HepG2 (cell line): Measurements from ENCODE around the gene RLN3. TPM values are rescaled to one million over a fixed set of nuclear protein-coding genes. Genes with fewer than 3 reads are reported as not detected.
A peak's percentile ranks its signal among the peaks of the same experiment; 100 is the strongest.
"Not testable (repeated sequence)": the region's sequence is repeated elsewhere in the genome, so short reads cannot be mapped to it uniquely, and the experiment has no call there.

Experiments used
- ATAC-seq: fragments of 200-7000 bp; cut with Tn5 transposase; 3 replicates; pipeline ENCODE4 v1.9.1; 2020; ENCODE audit warnings: mild to moderate bottlenecking, moderate library complexity
- BruUV-seq: library from RNA; stranded (reverse); fragments of 400-500 nt; replicated peaks from 2 replicates; lab custom pipeline; 2021; lab: Mats Ljungman, UMichigan
- CTCF ChIA-PET: fragments of 300-600 bp; formaldehyde crosslinking; extraction: SDS; loops from one replicate; lab custom pipeline; 2021; ENCODE audit warnings: low total read pairs, inconsistent platforms, low intra/inter-chr PET ratio; lab: Yijun Ruan, JAX
- POLR2A ChIA-PET: fragments of 350-600 bp; sonication (Branson Sonifier 250); formaldehyde crosslinking; loops from one replicate; lab custom pipeline; 2020; ENCODE audit warnings: antibody characterized with exemption, inconsistent platforms; lab: Yijun Ruan, JAX
- DNase-seq: peaks from one replicate; pipeline ENCODE4 v3.0.0-alpha.2; 2015; ENCODE audit warnings: low spot score
- FAIRE-seq: peaks from 3 replicates; lab custom pipeline; 2011; peaks lifted over from hg19 to GRCh38; lab: Jason Lieb, UNC
- H2AFZ ChIP-seq: one replicate; pipeline ENCODE4 v1.6.1; 2011; ENCODE audit warnings: low read length, inconsistent platforms
- H3K27ac ChIP-seq: fragments of 300-600 bp; 3 replicates; pipeline ENCODE4 v1.8.0; 2011; ENCODE audit warnings: mixed run types, mild to moderate bottlenecking, mixed read lengths, low read length, inconsistent platforms; ENCODE audit not compliant: insufficient read depth; ENCODE audit errors: extremely low read length
- H3K27me3 ChIP-seq, 2 experiments: fragments of 200-600 bp in 1 of 2; 2 replicates in 1 of 2; 3 replicates in 1 of 2; pipeline versions ENCODE4 v1.6.0 to v1.8.0; 2011; ENCODE audit warnings: low read length in 2 of 2, mild to moderate bottlenecking in 2 of 2, moderate library complexity in 2 of 2, inconsistent platforms in 1 of 2; ENCODE audit not compliant: insufficient read depth in 2 of 2, control insufficient read depth in 1 of 2
- H3K36me3 ChIP-seq, 2 experiments: fragments of 200-600 bp in 1 of 2; replicated peaks in 1 of 2; 2 replicates in 1 of 2; 3 replicates in 1 of 2; pipeline versions ENCODE4 v1.5.1 to v1.8.0; 2011; ENCODE audit warnings: low read length in 2 of 2, inconsistent platforms in 1 of 2; ENCODE audit not compliant: insufficient read depth in 2 of 2, control insufficient read depth in 1 of 2
- H3K4me1 ChIP-seq: 2 replicates; pipeline ENCODE4 v1.5.1; 2012; ENCODE audit warnings: low read length, inconsistent platforms; ENCODE audit not compliant: insufficient read depth
- H3K4me2 ChIP-seq: 2 replicates; pipeline ENCODE4 v1.6.0; 2011; ENCODE audit warnings: low read depth, low read length, inconsistent platforms
- H3K4me3 ChIP-seq, 3 experiments: fragments of 200-600 bp in 1 of 3; sonication (generic), shearing (Covaris generic) in 1 of 3; replicated peaks in 1 of 3; 2 replicates each; pipeline ENCODE4 v1.5.1; 2011 to 2016; ENCODE audit warnings: low read length in 3 of 3, inconsistent platforms in 2 of 3, low read depth in 2 of 3, mild to moderate bottlenecking in 2 of 3, control low read depth in 1 of 3, mixed read lengths in 1 of 3; ENCODE audit not compliant: insufficient read depth in 1 of 3
- H3K79me2 ChIP-seq: one replicate; pipeline ENCODE4 v1.6.1; 2011; ENCODE audit warnings: low read length, inconsistent platforms; ENCODE audit not compliant: insufficient read depth
- H3K9ac ChIP-seq: 2 replicates; pipeline ENCODE4 v1.6.0; 2011; ENCODE audit warnings: mild to moderate bottlenecking, low read depth, low read length, inconsistent platforms; ENCODE audit not compliant: insufficient read depth
- H3K9me3 ChIP-seq: 2 replicates; pipeline ENCODE4 v1.5.1; 2012; ENCODE audit warnings: mild to moderate bottlenecking, low read length
- H4K20me1 ChIP-seq: 2 replicates; pipeline ENCODE4 v1.6.0; 2011; ENCODE audit warnings: inconsistent platforms, mild to moderate bottlenecking, low read length, moderate library complexity; ENCODE audit not compliant: insufficient read depth
- CENPT ChIP-seq: sonication (generic); formaldehyde crosslinking; IDR thresholded peaks from 2 replicates; pipeline ENCODE4 v1.8.0; 2022; ENCODE audit warnings: low read depth, mild to moderate bottlenecking, moderate library complexity, missing genetic modification reagents
- GRHL1 ChIP-seq: sonication (generic); formaldehyde crosslinking; conservative IDR thresholded peaks from 2 replicates; pipeline ENCODE4 v1.8.0; 2022; ENCODE audit warnings: missing genetic modification reagents
- HOXA9 ChIP-seq: sonication (generic); formaldehyde crosslinking; IDR thresholded peaks from 2 replicates; pipeline ENCODE4 v1.8.1; 2022; ENCODE audit warnings: missing genetic modification reagents, mild to moderate bottlenecking, moderate library complexity, borderline replicate concordance
- KDM2A ChIP-seq: sonication (generic); formaldehyde crosslinking; IDR thresholded peaks from 2 replicates; pipeline ENCODE4 v1.4.0; 2020; ENCODE audit warnings: low read depth, missing genetic modification reagents, borderline replicate concordance
- RAD21 ChIP-seq: fragments of 450-650 bp; formaldehyde crosslinking; IDR thresholded peaks from 2 replicates; pipeline ENCODE4 v1.5.0; 2020; ENCODE audit warnings: mild to moderate bottlenecking
- SMC3 ChIP-seq: IDR thresholded peaks from 2 replicates; pipeline ENCODE4 v1.6.1; 2011; ENCODE audit warnings: low read length, improper control_type of control experiment
- STAG1 ChIP-seq: sonication (generic); formaldehyde crosslinking; IDR thresholded peaks from 2 replicates; pipeline ENCODE4 v1.4.0; 2020; ENCODE audit warnings: missing genetic modification reagents
- ZNF264 ChIP-seq: sonication (generic); formaldehyde crosslinking; IDR thresholded peaks from 2 replicates; pipeline ENCODE4 v1.4.0; 2020; ENCODE audit warnings: missing genetic modification reagents
- ZNF713 ChIP-seq: sonication (generic); formaldehyde crosslinking; IDR thresholded peaks from 2 replicates; pipeline ENCODE4 v1.4.0; 2020; ENCODE audit warnings: mild to moderate bottlenecking, missing genetic modification reagents
- ZSCAN12 ChIP-seq: sonication (generic); formaldehyde crosslinking; IDR thresholded peaks from 2 replicates; pipeline ENCODE4 v1.9.0; 2021; ENCODE audit warnings: mild to moderate bottlenecking, missing genetic modification reagents
- WGBS: methylation state at CpG from one replicate; pipeline ENCODE4 v1.1.6; 2017; ENCODE audit warnings: low lambda C conversion rate; 5-methylcytosine and 5-hydroxymethylcytosine counted together
- in situ Hi-C: cut with HindIII; loops from 2 replicates; pipeline ENCODE4 v1.10.0; 2017; ENCODE audit warnings: low pct_unique_long_range_greater_than_20kb; ENCODE audit not compliant: extremely low pct_ligation_motif_present
- intact Hi-C: fragments of 100-400 bp; cut with micrococcal nuclease; formaldehyde crosslinking; loops from one replicate; pipeline ENCODE4 v1.10.0; 2022; ENCODE audit not compliant: unreplicated experiment
- polyA plus RNA-seq, 8 experiments: library from polyadenylated mRNA; depleted of rRNA in 3 of 8; stranded (reverse) in 7 of 8; unstranded in 1 of 8; fragments of >200 nt; fragmentation: Illumina TruSeq in 4 of 8; extraction: Trizol in 4 of 8; gene quantifications; 2 replicates each; pipeline versions ENCODE4 v1.2.1 to v1.2.3, GENCODE V29; 2011 to 2016; ENCODE audit warnings: low read depth in 4 of 8, missing spikeins in 1 of 8, mixed read lengths in 1 of 8; ENCODE audit not compliant: insufficient read depth in 1 of 8
- total RNA-seq, 5 experiments: library from RNA; depleted of rRNA; stranded (reverse); fragments of >200 nt; fragmentation: Illumina TruSeq; extraction: Trizol; gene quantifications; 2 replicates each; pipeline ENCODE4 v1.2.3, GENCODE V29; 2016; ENCODE audit warnings: low read depth in 1 of 5
- TF ChIP-seq, protein P1 (sequence below): sonication (generic); formaldehyde crosslinking; IDR thresholded peaks from 2 replicates; pipeline ENCODE4 v1.5.0; 2020; ENCODE audit warnings: missing genetic modification reagents, mild to moderate bottlenecking, borderline replicate concordance
- TF ChIP-seq, protein P2 (sequence below): sonication (generic); formaldehyde crosslinking; IDR thresholded peaks from 2 replicates; pipeline ENCODE4 v1.5.0; 2020; ENCODE audit warnings: mild to moderate bottlenecking, missing genetic modification reagents, moderate library complexity

Gene RLN3
- total and polyA plus RNA-seq, 2 of the 13 experiments (the other 11 are each of a cell fraction or from before 2014, with no cell fraction given) = not detected

- H3K79me2 ChIP-seq, H3K27me3 ChIP-seq, H2AFZ ChIP-seq, H3K4me3 ChIP-seq, H3K27ac ChIP-seq, H3K9ac ChIP-seq, CTCF ChIA-PET, BruUV-seq, in situ Hi-C loops, FAIRE-seq, ATAC-seq, DNase-seq, POLR2A ChIA-PET, H4K20me1 ChIP-seq, H3K36me3 ChIP-seq, H3K4me1 ChIP-seq, H3K9me3 ChIP-seq, intact Hi-C loops, H3K4me2 ChIP-seq: not testable (repeated sequence)
- 96% methylated on average over 10 of the region's 10 CpGs for WGBS
Observed at GRCh38 chr19:14047866-14048265, 19.9 kb downstream of the RLN3 start.

- peak; percentile 23 for DNase-seq
- WGBS = 84% methylated on average over 8 of the region's 8 CpGs
- BruUV-seq = no TSS peak
- peak; percentile 55 for TF ChIP-seq STAG1 (CRISPR knock-in tag)
- TF ChIP-seq ZNF264 (CRISPR knock-in tag) = no peak
- TF ChIP-seq GRHL1 (CRISPR knock-in tag) = no peak
- TF ChIP-seq SMC3 = 0 out of 2 replicates have a peak, but pooled peaks have one; percentile 20
- TF ChIP-seq KDM2A (CRISPR knock-in tag) = peak; percentile 33; the same call in 1 of the 2 replicates
- no peak for TF ChIP-seq ZSCAN12 (CRISPR knock-in tag)
- no peak for TF ChIP-seq HOXA9 (CRISPR knock-in tag)
- TF ChIP-seq CENPT (CRISPR knock-in tag) = no peak
- TF ChIP-seq, protein P1, sequence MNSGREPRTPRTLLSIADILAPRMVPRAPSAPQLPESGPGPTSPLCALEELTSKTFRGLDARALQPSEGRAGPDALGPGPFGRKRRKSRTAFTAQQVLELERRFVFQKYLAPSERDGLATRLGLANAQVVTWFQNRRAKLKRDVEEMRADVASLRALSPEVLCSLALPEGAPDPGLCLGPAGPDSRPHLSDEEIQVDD = no peak
- TF ChIP-seq, protein P2, sequence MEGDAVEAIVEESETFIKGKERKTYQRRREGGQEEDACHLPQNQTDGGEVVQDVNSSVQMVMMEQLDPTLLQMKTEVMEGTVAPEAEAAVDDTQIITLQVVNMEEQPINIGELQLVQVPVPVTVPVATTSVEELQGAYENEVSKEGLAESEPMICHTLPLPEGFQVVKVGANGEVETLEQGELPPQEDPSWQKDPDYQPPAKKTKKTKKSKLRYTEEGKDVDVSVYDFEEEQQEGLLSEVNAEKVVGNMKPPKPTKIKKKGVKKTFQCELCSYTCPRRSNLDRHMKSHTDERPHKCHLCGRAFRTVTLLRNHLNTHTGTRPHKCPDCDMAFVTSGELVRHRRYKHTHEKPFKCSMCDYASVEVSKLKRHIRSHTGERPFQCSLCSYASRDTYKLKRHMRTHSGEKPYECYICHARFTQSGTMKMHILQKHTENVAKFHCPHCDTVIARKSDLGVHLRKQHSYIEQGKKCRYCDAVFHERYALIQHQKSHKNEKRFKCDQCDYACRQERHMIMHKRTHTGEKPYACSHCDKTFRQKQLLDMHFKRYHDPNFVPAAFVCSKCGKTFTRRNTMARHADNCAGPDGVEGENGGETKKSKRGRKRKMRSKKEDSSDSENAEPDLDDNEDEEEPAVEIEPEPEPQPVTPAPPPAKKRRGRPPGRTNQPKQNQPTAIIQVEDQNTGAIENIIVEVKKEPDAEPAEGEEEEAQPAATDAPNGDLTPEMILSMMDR = peak; percentile 72
- TF ChIP-seq RAD21 (CRISPR knock-in tag) = peak; percentile 41
- TF ChIP-seq ZNF713 (CRISPR knock-in tag) = no peak
Observed at GRCh38 chr19:14048443-14049153, 20.6 kb downstream of the RLN3 start.

More at GRCh38 chr19:14048443-14049153, 20.6 kb downstream of the RLN3 start:
- Histone ChIP-seq H3K27ac (no peak overlapping the region), H3K36me3 (no peaks in the 10 kb centered on the region), H3K4me1 (no peaks in the 10 kb centered on the region), H3K9ac (no peak overlapping the region), H3K4me2 (no peak overlapping the region), H2AFZ (no peak overlapping the region), H3K4me3 (no peak overlapping the region), H3K27me3 (no peaks in the 10 kb centered on the region), H3K9me3 (peaks cover 4% of the 10 kb centered on the region), H3K79me2 (no peaks in the 10 kb centered on the region), H4K20me1 (no peaks in the 10 kb centered on the region)
- in situ Hi-C loops (no loop called here), intact Hi-C loops (no loop called here)
- peak; percentile 72 for ATAC-seq
- POLR2A ChIA-PET = interaction anchor here (0.7 kb wide), 1 partner anchor 165 kb away, joined by 3 read pairs; no protein-coding TSS in a partner anchor
- CTCF ChIA-PET = no interaction called here
- no peak for FAIRE-seq
